GM23338 (cell line): ENCODE measurements around the gene NCR3LG1. TPM values are rescaled to one million over a fixed set of nuclear protein-coding genes. Genes with fewer than 3 reads are reported as not detected.

Source experiments
- ATAC-seq: fragments of 200-7000 bp; cut with Tn5 transposase; 3 replicates; pipeline ENCODE4 v1.9.1; 2020
- DNase-seq: peaks from one replicate; pipeline ENCODE4 v3.0.0-alpha.2; 2015; ENCODE audit warnings: low spot score
- H2AFZ ChIP-seq: fragments of 200-600 bp; sonication (generic); 2 replicates; pipeline ENCODE4 v1.8.0; 2016; ENCODE audit warnings: antibody characterized with exemption, mild to moderate bottlenecking, moderate library complexity
- H3F3A ChIP-seq: fragments of 200-600 bp; sonication (generic); replicated peaks from 2 replicates; pipeline ENCODE4 v1.8.0; 2017; ENCODE audit warnings: antibody characterized with exemption, mixed run types, low read depth
- H3K27ac ChIP-seq: fragments of 200-600 bp; sonication (generic); 2 replicates; pipeline ENCODE4 v1.6.1; 2016; ENCODE audit warnings: low read depth
- H3K27me3 ChIP-seq: fragments of 200-600 bp; sonication (generic); 2 replicates; pipeline ENCODE4 v1.8.0; 2016; ENCODE audit warnings: mild to moderate bottlenecking, mixed run types, moderate library complexity; ENCODE audit not compliant: insufficient read depth
- H3K36me3 ChIP-seq: fragments of 200-600 bp; sonication (generic); 2 replicates; pipeline ENCODE4 v1.8.0; 2016; ENCODE audit warnings: mild to moderate bottlenecking; ENCODE audit not compliant: insufficient read depth
- H3K4me1 ChIP-seq: fragments of 200-600 bp; sonication (generic); 2 replicates; pipeline ENCODE4 v1.8.0; 2016; ENCODE audit warnings: mild to moderate bottlenecking, moderate library complexity; ENCODE audit not compliant: insufficient read depth
- H3K4me2 ChIP-seq: fragments of 200-600 bp; sonication (generic); 2 replicates; pipeline ENCODE4 v1.7.1; 2017; ENCODE audit warnings: mixed run types
- H3K4me3 ChIP-seq: fragments of 200-600 bp; sonication (generic); 2 replicates; pipeline ENCODE4 v1.6.1; 2016; ENCODE audit warnings: mixed run types
- H3K79me2 ChIP-seq: fragments of 200-600 bp; sonication (generic); replicated peaks from 2 replicates; pipeline ENCODE4 v1.8.0; 2017; ENCODE audit warnings: mild to moderate bottlenecking; ENCODE audit not compliant: insufficient read depth
- H3K9me2 ChIP-seq: fragments of 200-600 bp; sonication (generic); 2 replicates; pipeline ENCODE4 v1.8.0; 2017; ENCODE audit not compliant: insufficient read depth
- H4K20me1 ChIP-seq: fragments of 200-600 bp; sonication (generic); replicated peaks from 2 replicates; pipeline ENCODE4 v1.8.0; 2017; ENCODE audit warnings: mild to moderate bottlenecking; ENCODE audit not compliant: insufficient read depth
- H3K27ac Mint-ChIP-seq: 2 replicates; pipeline ENCODE4 v1.8.0; 2020; ENCODE audit warnings: inconsistent platforms, mild to moderate bottlenecking, moderate library complexity, mixed read lengths
- H3K27me3 Mint-ChIP-seq: 3 replicates; pipeline ENCODE4 v1.8.0; 2022; ENCODE audit warnings: low read depth, mild to moderate bottlenecking, moderate library complexity, mixed read lengths, inconsistent platforms; ENCODE audit not compliant: insufficient read depth, poor library complexity
- H3K36me3 Mint-ChIP-seq: 3 replicates; pipeline ENCODE4 v1.8.0; 2021; ENCODE audit warnings: low read depth, mild to moderate bottlenecking, inconsistent platforms, moderate library complexity, mixed read lengths
- H3K4me1 Mint-ChIP-seq: 3 replicates; pipeline ENCODE4 v1.8.0; 2020; ENCODE audit warnings: mild to moderate bottlenecking, inconsistent platforms, mixed read lengths
- H3K4me3 Mint-ChIP-seq: 3 replicates; pipeline ENCODE4 v1.8.0; 2021; ENCODE audit warnings: moderate library complexity, mild to moderate bottlenecking, inconsistent platforms, mixed read lengths
- H3K9me3 Mint-ChIP-seq: 3 replicates; pipeline ENCODE4 v1.8.0; 2020; ENCODE audit warnings: moderate library complexity, mild to moderate bottlenecking, inconsistent platforms, mixed read lengths
- CTCF ChIP-seq, 2 experiments: fragments of 200-600 bp in 1 of 2; sonication (generic) in 1 of 2; conservative IDR thresholded peaks; 2 replicates each; pipeline versions ENCODE4 v1.5.1 to v1.6.1; 2016 to 2017; ENCODE audit warnings: antibody characterized with exemption in 2 of 2, low read depth in 2 of 2, mild to moderate bottlenecking in 2 of 2, moderate library complexity in 1 of 2
- EZH2 ChIP-seq: fragments of 200-600 bp; sonication (generic); IDR thresholded peaks from one replicate; pipeline ENCODE4 v1.8.0; 2017; ENCODE audit warnings: antibody characterized with exemption, mild to moderate bottlenecking, low read depth; ENCODE audit not compliant: unreplicated experiment
- EZH2phosphoT487 ChIP-seq: fragments of 200-600 bp; sonication (generic); IDR thresholded peaks from one replicate; pipeline ENCODE4 v1.8.1; 2018; ENCODE audit warnings: antibody characterized with exemption; ENCODE audit not compliant: unreplicated experiment
- JUNB ChIP-seq: IDR thresholded peaks from one replicate; pipeline ENCODE4 v1.6.1; 2016; ENCODE audit warnings: antibody characterized with exemption; ENCODE audit not compliant: unreplicated experiment
- NANOG ChIP-seq: IDR thresholded peaks from 2 replicates; pipeline ENCODE4 v1.6.1; 2016; ENCODE audit warnings: antibody characterized with exemption, borderline replicate concordance
- POLR2AphosphoS5 ChIP-seq: IDR thresholded peaks from 2 replicates; pipeline ENCODE4 v1.6.1; 2016; ENCODE audit warnings: antibody characterized with exemption, low read depth
- REST ChIP-seq: IDR thresholded peaks from one replicate; pipeline ENCODE4 v1.6.1; 2018; ENCODE audit warnings: antibody characterized with exemption; ENCODE audit not compliant: unreplicated experiment
- STAT1 ChIP-seq: IDR thresholded peaks from one replicate; pipeline ENCODE4 v1.6.1; 2016; ENCODE audit warnings: antibody characterized with exemption; ENCODE audit not compliant: unreplicated experiment
- ZNF114 ChIP-seq: fragments of 250-450 bp; sonication (Bioruptor Pico); IDR thresholded peaks from 2 replicates; pipeline ENCODE4 v1.5.0; 2020; ENCODE audit warnings: mild to moderate bottlenecking, moderate library complexity
- ZNF331 ChIP-seq: fragments of 250-450 bp; sonication (Bioruptor Pico); IDR thresholded peaks from 2 replicates; pipeline ENCODE4 v1.5.0; 2020; ENCODE audit warnings: low read depth, mild to moderate bottlenecking, moderate library complexity
- ZNF462 ChIP-seq: fragments of 250-450 bp; sonication (Bioruptor Pico); IDR thresholded peaks from 2 replicates; pipeline ENCODE4 v1.5.0; 2020; ENCODE audit warnings: mild to moderate bottlenecking, moderate library complexity
- polyA plus RNA-seq: library from polyadenylated mRNA; unstranded; fragments of >200 nt; fragmentation: Nextera tagmentation; extraction: Ambion mirVana; gene quantifications from 2 replicates; pipeline ENCODE4 v1.2.1, GENCODE V29; 2016
- total RNA-seq: library from RNA; depleted of rRNA; stranded (reverse); fragments of >200 nt; shearing (Covaris generic); gene quantifications from 2 replicates; pipeline ENCODE4 v1.2.3, GENCODE V29; 2014

The NCR3LG1 gene
- total and polyA plus RNA-seq, 2 experiments from 2014 or later, result 0.15 to 1.9 TPM

- TF ChIP-seq CTCF (conservative IDR thresholded peaks at IDR 0.05; ENCODE audit: low read depth in 2 of 2), result no peak
- no peak for TF ChIP-seq REST
Measured at GRCh38 chr11:17408026-17408425, 56.4 kb downstream of the NCR3LG1 start (continued).

GRCh38 chr11:17408641-17409040 lies 57.0 kb downstream of the NCR3LG1 start:
- Histone ChIP-seq H2AFZ (no peak overlapping the region), H3F3A (no peaks in the 10 kb centered on the region), H3K9me2 (no peaks in the 10 kb centered on the region), H3K4me1 (no peaks in the 10 kb centered on the region), H4K20me1 (no peaks in the 10 kb centered on the region), H3K4me2 (no peak overlapping the region), H3K79me2 (no peaks in the 10 kb centered on the region), H3K36me3 (no peaks in the 10 kb centered on the region), H3K27me3 (no peaks in the 10 kb centered on the region), H3K27ac (no peak overlapping the region), H3K4me3 (no peak overlapping the region)
- no peaks in the 10 kb centered on the region for H3K9me3 Mint-ChIP-seq
- peaks cover 11% of the 10 kb centered on the region for H3K27me3 Mint-ChIP-seq
- no peaks in the 10 kb centered on the region for H3K36me3 Mint-ChIP-seq
- H3K4me1 Mint-ChIP-seq, result peaks cover 13% of the 10 kb centered on the region; the same call in 1 of the 3 replicates
- ATAC-seq (no peak), DNase-seq (no peak)
- no peak overlapping the region for H3K27ac Mint-ChIP-seq
- H3K4me3 Mint-ChIP-seq, result no peak overlapping the region
- no peak for TF ChIP-seq ZNF462
- no peak for TF ChIP-seq STAT1
- TF ChIP-seq EZH2, result no peak
- no peak for TF ChIP-seq NANOG
- TF ChIP-seq ZNF114 (CRISPR knock-in tag), result no peak
- no peak for TF ChIP-seq EZH2phosphoT487
- TF ChIP-seq POLR2AphosphoS5, result no peak
- TF ChIP-seq JUNB, result no peak
- TF ChIP-seq ZNF331 (CRISPR knock-in tag), result no peak
- no peak for TF ChIP-seq REST
